Fibroblast of the aortic adventitia (primary cell): ENCODE measurements around the gene OR12D3. TPM values are rescaled to one million over a fixed set of nuclear protein-coding genes. Genes with fewer than 3 reads are reported as not detected.

Source experiments
- DNase-seq: peaks from one replicate; pipeline ENCODE4 v3.0.0-alpha.2; 2010; ENCODE audit warnings: low read depth
- H3K4me3 ChIP-seq: 2 replicates; pipeline ENCODE4 v1.5.1; 2011; ENCODE audit warnings: low read depth, mild to moderate bottlenecking, control low read depth, low read length, moderate library complexity
- CTCF ChIP-seq: IDR thresholded peaks from 2 replicates; pipeline ENCODE4 v1.5.1; 2011; ENCODE audit warnings: mild to moderate bottlenecking, low read length, control low read depth, inconsistent platforms; ENCODE audit not compliant: insufficient read depth
- total RNA-seq: library from RNA; depleted of rRNA; stranded (reverse); fragments of >200 nt; gene quantifications from 2 replicates; pipeline ENCODE4 v1.2.3, GENCODE V29; 2012; ENCODE audit warnings: low replicate concordance

The OR12D3 gene
- not detected in 2 replicates for total RNA-seq

GRCh38 chr6:29375191-29375590 lies at the start of gene OR12D3:
OR12D3 (minus strand) TSS chr6:29375291; CDS start chr6:29375287, 4 bp downstream.
- H3K4me3 ChIP-seq, result no peak within 1 kb of the TSS
- no peak for DNase-seq
- TF ChIP-seq CTCF, result no peak

- H3K4me3 ChIP-seq, result no peak overlapping the region
- no peak for DNase-seq
- no peak for TF ChIP-seq CTCF
These were observed 49.5 kb upstream of the OR12D3 start for GRCh38 chr6:29424575-29424974.

- TF ChIP-seq CTCF, result no peak
- DNase-seq, result no peak
- no peak overlapping the region for H3K4me3 ChIP-seq
These were observed 49.1 kb upstream of the OR12D3 start for GRCh38 chr6:29424168-29424567.

GRCh38 chr6:29419516-29419915 lies 44.4 kb upstream of the OR12D3 start:
- TF ChIP-seq CTCF, result no peak
- no peak for DNase-seq

GRCh38 chr6:29414588-29414987 lies 39.5 kb upstream of the OR12D3 start, which contains the start of gene OR12D1:
OR12D1 (plus strand) TSS chr6:29414928.
- no peak within 1 kb of the TSS for H3K4me3 ChIP-seq
- no peak for DNase-seq
- no peak for TF ChIP-seq CTCF

More at GRCh38 chr6:29419516-29419915, 44.4 kb upstream of the OR12D3 start:
- no peak overlapping the region for H3K4me3 ChIP-seq

GRCh38 chr6:29403801-29404200 lies 28.7 kb upstream of the OR12D3 start:
- H3K4me3 ChIP-seq, result no peak overlapping the region
- TF ChIP-seq CTCF, result no peak
- DNase-seq, result no peak

GRCh38 chr6:29399525-29399924 lies 24.4 kb upstream of the OR12D3 start:
- no peak for TF ChIP-seq CTCF
- no peak overlapping the region for H3K4me3 ChIP-seq
- no peak for DNase-seq
